HepG2 (cell line): Measurements from ENCODE around the gene TM9SF3. TPM values are rescaled to one million over a fixed set of nuclear protein-coding genes. Genes with fewer than 3 reads are reported as not detected.

Source experiments
- ATAC-seq: fragments of 200-7000 bp; cut with Tn5 transposase; 3 replicates; pipeline ENCODE4 v1.9.1; 2020; ENCODE audit warnings: mild to moderate bottlenecking, moderate library complexity
- BruUV-seq: library from RNA; stranded (reverse); fragments of 400-500 nt; replicated peaks from 2 replicates; lab custom pipeline; 2021; lab: Mats Ljungman, UMichigan
- CTCF ChIA-PET: fragments of 300-600 bp; formaldehyde crosslinking; extraction: SDS; loops from one replicate; lab custom pipeline; 2021; ENCODE audit warnings: low total read pairs, inconsistent platforms, low intra/inter-chr PET ratio; lab: Yijun Ruan, JAX
- POLR2A ChIA-PET: fragments of 350-600 bp; sonication (Branson Sonifier 250); formaldehyde crosslinking; loops from one replicate; lab custom pipeline; 2020; ENCODE audit warnings: antibody characterized with exemption, inconsistent platforms; lab: Yijun Ruan, JAX
- DNase-seq: peaks from one replicate; pipeline ENCODE4 v3.0.0-alpha.2; 2015; ENCODE audit warnings: low spot score
- FAIRE-seq: peaks from 3 replicates; lab custom pipeline; 2011; peaks lifted over from hg19 to GRCh38; lab: Jason Lieb, UNC
- H2AFZ ChIP-seq: one replicate; pipeline ENCODE4 v1.6.1; 2011; ENCODE audit warnings: low read length, inconsistent platforms
- H3K27ac ChIP-seq: fragments of 300-600 bp; 3 replicates; pipeline ENCODE4 v1.8.0; 2011; ENCODE audit warnings: mixed run types, mild to moderate bottlenecking, mixed read lengths, low read length, inconsistent platforms; ENCODE audit not compliant: insufficient read depth; ENCODE audit errors: extremely low read length
- H3K27me3 ChIP-seq, 2 experiments: fragments of 200-600 bp in 1 of 2; 2 replicates in 1 of 2; 3 replicates in 1 of 2; pipeline versions ENCODE4 v1.6.0 to v1.8.0; 2011; ENCODE audit warnings: low read length in 2 of 2, mild to moderate bottlenecking in 2 of 2, moderate library complexity in 2 of 2, inconsistent platforms in 1 of 2; ENCODE audit not compliant: insufficient read depth in 2 of 2, control insufficient read depth in 1 of 2
- H3K36me3 ChIP-seq, 2 experiments: fragments of 200-600 bp in 1 of 2; replicated peaks in 1 of 2; 2 replicates in 1 of 2; 3 replicates in 1 of 2; pipeline versions ENCODE4 v1.5.1 to v1.8.0; 2011; ENCODE audit warnings: low read length in 2 of 2, inconsistent platforms in 1 of 2; ENCODE audit not compliant: insufficient read depth in 2 of 2, control insufficient read depth in 1 of 2
- H3K4me1 ChIP-seq: 2 replicates; pipeline ENCODE4 v1.5.1; 2012; ENCODE audit warnings: low read length, inconsistent platforms; ENCODE audit not compliant: insufficient read depth
- H3K4me2 ChIP-seq: 2 replicates; pipeline ENCODE4 v1.6.0; 2011; ENCODE audit warnings: low read depth, low read length, inconsistent platforms
- H3K4me3 ChIP-seq, 3 experiments: fragments of 200-600 bp in 1 of 3; sonication (generic), shearing (Covaris generic) in 1 of 3; replicated peaks in 1 of 3; 2 replicates each; pipeline ENCODE4 v1.5.1; 2011 to 2016; ENCODE audit warnings: low read length in 3 of 3, inconsistent platforms in 2 of 3, low read depth in 2 of 3, mild to moderate bottlenecking in 2 of 3, control low read depth in 1 of 3, mixed read lengths in 1 of 3; ENCODE audit not compliant: insufficient read depth in 1 of 3
- H3K79me2 ChIP-seq: one replicate; pipeline ENCODE4 v1.6.1; 2011; ENCODE audit warnings: low read length, inconsistent platforms; ENCODE audit not compliant: insufficient read depth
- H3K9ac ChIP-seq: 2 replicates; pipeline ENCODE4 v1.6.0; 2011; ENCODE audit warnings: mild to moderate bottlenecking, low read depth, low read length, inconsistent platforms; ENCODE audit not compliant: insufficient read depth
- H3K9me3 ChIP-seq: 2 replicates; pipeline ENCODE4 v1.5.1; 2012; ENCODE audit warnings: mild to moderate bottlenecking, low read length
- H4K20me1 ChIP-seq: 2 replicates; pipeline ENCODE4 v1.6.0; 2011; ENCODE audit warnings: inconsistent platforms, mild to moderate bottlenecking, low read length, moderate library complexity; ENCODE audit not compliant: insufficient read depth
- AGO1 ChIP-seq: fragments of 200-400 bp; formaldehyde crosslinking; IDR thresholded peaks from 2 replicates; pipeline ENCODE4 v1.6.1; 2017; ENCODE audit warnings: mild to moderate bottlenecking, low read depth, low read length, moderate library complexity; ENCODE audit not compliant: poor library complexity, severe bottlenecking
- EP300 ChIP-seq, 3 experiments: sonication (generic) in 1 of 3; formaldehyde crosslinking in 1 of 3; IDR thresholded peaks; 2 replicates each; pipeline versions ENCODE4 v1.5.1 to v1.6.1; 2011 to 2020; ENCODE audit warnings: low read depth in 2 of 3, low read length in 2 of 3, borderline replicate concordance in 1 of 3, improper control_type of control experiment in 1 of 3, mild to moderate bottlenecking in 1 of 3, missing genetic modification reagents in 1 of 3, moderate library complexity in 1 of 3
- ETS1 ChIP-seq: sonication (generic); formaldehyde crosslinking; IDR thresholded peaks from 2 replicates; pipeline ENCODE4 v1.4.0; 2020; ENCODE audit warnings: missing genetic modification reagents
- HMGXB4 ChIP-seq, 2 experiments: sonication (generic) in 1 of 2; formaldehyde crosslinking in 1 of 2; IDR thresholded peaks; 2 replicates each; pipeline versions ENCODE4 v1.4.0 to v1.6.1; 2018 to 2020; ENCODE audit warnings: missing genetic modification reagents in 2 of 2, borderline replicate concordance in 1 of 2, low read depth in 1 of 2, mild to moderate bottlenecking in 1 of 2, missing biosample characterization in 1 of 2
- ZNF580 ChIP-seq: IDR thresholded peaks from 2 replicates; pipeline ENCODE4 v1.6.1; 2016; ENCODE audit warnings: low read depth, borderline replicate concordance
- ZNF646 ChIP-seq: sonication (generic); formaldehyde crosslinking; IDR thresholded peaks from 2 replicates; pipeline ENCODE4 v1.9.0; 2021; ENCODE audit warnings: mild to moderate bottlenecking, missing genetic modification reagents
- ZNF790 ChIP-seq: sonication (generic); formaldehyde crosslinking; IDR thresholded peaks from 2 replicates; pipeline ENCODE4 v1.8.0; 2022; ENCODE audit warnings: missing genetic modification reagents, mild to moderate bottlenecking, borderline replicate concordance
- WGBS: methylation state at CpG from one replicate; pipeline ENCODE4 v1.1.6; 2017; ENCODE audit warnings: low lambda C conversion rate; 5-methylcytosine and 5-hydroxymethylcytosine counted together
- in situ Hi-C: cut with HindIII; loops from 2 replicates; pipeline ENCODE4 v1.10.0; 2017; ENCODE audit warnings: low pct_unique_long_range_greater_than_20kb; ENCODE audit not compliant: extremely low pct_ligation_motif_present
- intact Hi-C: fragments of 100-400 bp; cut with micrococcal nuclease; formaldehyde crosslinking; loops from one replicate; pipeline ENCODE4 v1.10.0; 2022; ENCODE audit not compliant: unreplicated experiment
- polyA plus RNA-seq, 8 experiments: library from polyadenylated mRNA; depleted of rRNA in 3 of 8; stranded (reverse) in 7 of 8; unstranded in 1 of 8; fragments of >200 nt; fragmentation: Illumina TruSeq in 4 of 8; extraction: Trizol in 4 of 8; gene quantifications; 2 replicates each; pipeline versions ENCODE4 v1.2.1 to v1.2.3, GENCODE V29; 2011 to 2016; ENCODE audit warnings: low read depth in 4 of 8, missing spikeins in 1 of 8, mixed read lengths in 1 of 8; ENCODE audit not compliant: insufficient read depth in 1 of 8
- total RNA-seq, 5 experiments: library from RNA; depleted of rRNA; stranded (reverse); fragments of >200 nt; fragmentation: Illumina TruSeq; extraction: Trizol; gene quantifications; 2 replicates each; pipeline ENCODE4 v1.2.3, GENCODE V29; 2016; ENCODE audit warnings: low read depth in 1 of 5
- TF ChIP-seq, protein P1 (sequence below): sonication (generic); formaldehyde crosslinking; IDR thresholded peaks from 2 replicates; pipeline ENCODE4 v1.5.1; 2020; ENCODE audit warnings: mild to moderate bottlenecking, missing genetic modification reagents, moderate library complexity

The TM9SF3 gene
- total and polyA plus RNA-seq, 2 of the 13 experiments (the other 11 are each of a cell fraction or from before 2014, with no cell fraction given) = 43.8 to 120 TPM

- H3K36me3 ChIP-seq = peaks cover 3 to 32% of the 10 kb centered on the region in 2 experiments; a peak in 4 of 5 replicates
- POLR2A ChIA-PET = no interaction called here
- 97% methylated on average over 1 of the region's 1 CpG for WGBS
- no peak overlapping the region for H3K27ac ChIP-seq
- FAIRE-seq (no peak), ATAC-seq (no peak), DNase-seq (no peak)
- H4K20me1 ChIP-seq = 0 out of 2 replicates have a peak, but pooled peaks cover 8% of the 10 kb centered on the region
- intact Hi-C loops (no loop called here), in situ Hi-C loops (no loop called here)
- BruUV-seq = no TSS peak
- H3K4me3 ChIP-seq = no peak overlapping the region
- H3K4me2 ChIP-seq = no peak overlapping the region
- CTCF ChIA-PET = no interaction called here
- H3K4me1 ChIP-seq = peaks cover 20% of the 10 kb centered on the region
- H3K27me3 ChIP-seq = no peaks in the 10 kb centered on the region; a peak in 1 of 5 replicates
- peaks cover 6% of the 10 kb centered on the region for H3K79me2 ChIP-seq
- no peak overlapping the region for H3K9ac ChIP-seq
- no peak overlapping the region for H2AFZ ChIP-seq
- no peaks in the 10 kb centered on the region for H3K9me3 ChIP-seq
- TF ChIP-seq, protein P1, sequence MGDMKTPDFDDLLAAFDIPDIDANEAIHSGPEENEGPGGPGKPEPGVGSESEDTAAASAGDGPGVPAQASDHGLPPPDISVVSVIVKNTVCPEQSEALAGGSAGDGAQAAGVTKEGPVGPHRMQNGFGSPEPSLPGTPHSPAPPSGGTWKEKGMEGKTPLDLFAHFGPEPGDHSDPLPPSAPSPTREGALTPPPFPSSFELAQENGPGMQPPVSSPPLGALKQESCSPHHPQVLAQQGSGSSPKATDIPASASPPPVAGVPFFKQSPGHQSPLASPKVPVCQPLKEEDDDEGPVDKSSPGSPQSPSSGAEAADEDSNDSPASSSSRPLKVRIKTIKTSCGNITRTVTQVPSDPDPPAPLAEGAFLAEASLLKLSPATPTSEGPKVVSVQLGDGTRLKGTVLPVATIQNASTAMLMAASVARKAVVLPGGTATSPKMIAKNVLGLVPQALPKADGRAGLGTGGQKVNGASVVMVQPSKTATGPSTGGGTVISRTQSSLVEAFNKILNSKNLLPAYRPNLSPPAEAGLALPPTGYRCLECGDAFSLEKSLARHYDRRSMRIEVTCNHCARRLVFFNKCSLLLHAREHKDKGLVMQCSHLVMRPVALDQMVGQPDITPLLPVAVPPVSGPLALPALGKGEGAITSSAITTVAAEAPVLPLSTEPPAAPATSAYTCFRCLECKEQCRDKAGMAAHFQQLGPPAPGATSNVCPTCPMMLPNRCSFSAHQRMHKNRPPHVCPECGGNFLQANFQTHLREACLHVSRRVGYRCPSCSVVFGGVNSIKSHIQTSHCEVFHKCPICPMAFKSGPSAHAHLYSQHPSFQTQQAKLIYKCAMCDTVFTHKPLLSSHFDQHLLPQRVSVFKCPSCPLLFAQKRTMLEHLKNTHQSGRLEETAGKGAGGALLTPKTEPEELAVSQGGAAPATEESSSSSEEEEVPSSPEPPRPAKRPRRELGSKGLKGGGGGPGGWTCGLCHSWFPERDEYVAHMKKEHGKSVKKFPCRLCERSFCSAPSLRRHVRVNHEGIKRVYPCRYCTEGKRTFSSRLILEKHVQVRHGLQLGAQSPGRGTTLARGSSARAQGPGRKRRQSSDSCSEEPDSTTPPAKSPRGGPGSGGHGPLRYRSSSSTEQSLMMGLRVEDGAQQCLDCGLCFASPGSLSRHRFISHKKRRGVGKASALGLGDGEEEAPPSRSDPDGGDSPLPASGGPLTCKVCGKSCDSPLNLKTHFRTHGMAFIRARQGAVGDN (CRISPR knock-in tag) = no peak
- TF ChIP-seq EP300 (IDR thresholded peaks at IDR 0.05; ENCODE audit: low read depth in 2 of 2, low read length in 2 of 2) (no peak), EP300 (CRISPR knock-in tag; IDR thresholded peaks at IDR 0.05; ENCODE audit: borderline replicate concordance) (no peak), HMGXB4 (CRISPR knock-in tag; IDR thresholded peaks at IDR 0.05; ENCODE audit: borderline replicate concordance in 1 of 2, low read depth in 1 of 2) (no peak), ZNF580 (CRISPR knock-in tag) (no peak), AGO1 (no peak), ETS1 (CRISPR knock-in tag) (no peak), ZNF790 (CRISPR knock-in tag) (no peak), ZNF646 (no peak)
Measured at GRCh38 chr10:96538683-96539082, 48.1 kb downstream of the TM9SF3 start.
